ENCODE data around the gene USP6NL.

Gene USP6NL

DNA sequence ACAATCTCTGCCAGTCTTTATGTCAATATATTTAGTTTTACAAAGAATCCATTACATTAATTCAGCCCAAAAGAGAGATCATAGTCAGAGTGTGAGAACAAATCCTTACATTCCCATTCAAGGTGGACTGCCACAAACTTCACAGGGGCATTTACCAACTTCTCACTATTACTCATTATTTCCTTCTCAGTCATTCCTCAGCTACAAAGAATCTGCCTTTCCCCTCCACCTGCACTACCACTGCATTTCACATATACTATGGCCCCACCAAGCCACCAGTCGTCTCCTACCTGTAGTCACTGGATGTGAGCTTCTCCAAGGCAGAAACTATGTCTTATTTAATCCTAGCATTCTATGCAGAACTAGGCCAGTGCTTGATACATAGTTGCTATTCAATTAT, 94.3 kb downstream of the USP6NL start:
- Histone ChIP-seq H3K27me3 (ENCODE audit: insufficient read depth, low read length, poor library complexity) (no peaks in the 10 kb centered on the region), H3K4me3 (ENCODE audit: low read depth in 1 of 2, low read length in 2 of 2) (no peak overlapping the region), H3K4me1 (ENCODE audit: insufficient read depth, low read length) (no peaks in the 10 kb centered on the region), H3K36me3 (ENCODE audit: insufficient read depth, low read length) (no peaks in the 10 kb centered on the region), H3K79me2 (ENCODE audit: insufficient read depth, low read length) (no peaks in the 10 kb centered on the region), H3K27ac (ENCODE audit: low read length) (no peak overlapping the region), H3K4me2 (ENCODE audit: insufficient read depth, low read length) (no peak overlapping the region), H4K20me1 (ENCODE audit: insufficient read depth, low read length) (no peaks in the 10 kb centered on the region), H3K9me3 (ENCODE audit: insufficient read depth, low read length, severe bottlenecking) (no peaks in the 10 kb centered on the region), H2AFZ (ENCODE audit: low read depth, low read length) (no peak overlapping the region), H3K9ac (ENCODE audit: low read depth, low read length) (no peak overlapping the region)
- no peak for ATAC-seq (ENCODE audit: insufficient read depth, low read depth)
- no peak for DNase-seq
- TF ChIP-seq EZH2 (IDR thresholded peaks at IDR 0.05; ENCODE audit: borderline replicate concordance, low read depth, low read length, severe bottlenecking): no peak
- TF ChIP-seq, protein P1, sequence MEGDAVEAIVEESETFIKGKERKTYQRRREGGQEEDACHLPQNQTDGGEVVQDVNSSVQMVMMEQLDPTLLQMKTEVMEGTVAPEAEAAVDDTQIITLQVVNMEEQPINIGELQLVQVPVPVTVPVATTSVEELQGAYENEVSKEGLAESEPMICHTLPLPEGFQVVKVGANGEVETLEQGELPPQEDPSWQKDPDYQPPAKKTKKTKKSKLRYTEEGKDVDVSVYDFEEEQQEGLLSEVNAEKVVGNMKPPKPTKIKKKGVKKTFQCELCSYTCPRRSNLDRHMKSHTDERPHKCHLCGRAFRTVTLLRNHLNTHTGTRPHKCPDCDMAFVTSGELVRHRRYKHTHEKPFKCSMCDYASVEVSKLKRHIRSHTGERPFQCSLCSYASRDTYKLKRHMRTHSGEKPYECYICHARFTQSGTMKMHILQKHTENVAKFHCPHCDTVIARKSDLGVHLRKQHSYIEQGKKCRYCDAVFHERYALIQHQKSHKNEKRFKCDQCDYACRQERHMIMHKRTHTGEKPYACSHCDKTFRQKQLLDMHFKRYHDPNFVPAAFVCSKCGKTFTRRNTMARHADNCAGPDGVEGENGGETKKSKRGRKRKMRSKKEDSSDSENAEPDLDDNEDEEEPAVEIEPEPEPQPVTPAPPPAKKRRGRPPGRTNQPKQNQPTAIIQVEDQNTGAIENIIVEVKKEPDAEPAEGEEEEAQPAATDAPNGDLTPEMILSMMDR (IDR thresholded peaks at IDR 0.05; ENCODE audit: borderline replicate concordance, extremely low read depth, low read length, poor library complexity, severe bottlenecking): no peak

GRCh38 chr10:11516431-11516746, 95.1 kb downstream of the USP6NL start:
- Histone ChIP-seq H2AFZ (ENCODE audit: low read depth, low read length) (no peak overlapping the region), H3K27me3 (ENCODE audit: insufficient read depth, low read length, poor library complexity) (no peaks in the 10 kb centered on the region), H4K20me1 (ENCODE audit: insufficient read depth, low read length) (no peaks in the 10 kb centered on the region), H3K9me3 (ENCODE audit: insufficient read depth, low read length, severe bottlenecking) (no peaks in the 10 kb centered on the region), H3K9ac (ENCODE audit: low read depth, low read length) (no peak overlapping the region), H3K4me1 (ENCODE audit: insufficient read depth, low read length) (no peaks in the 10 kb centered on the region), H3K4me3 (ENCODE audit: low read depth in 1 of 2, low read length in 2 of 2) (no peak overlapping the region), H3K79me2 (ENCODE audit: insufficient read depth, low read length) (no peaks in the 10 kb centered on the region), H3K27ac (ENCODE audit: low read length) (no peak overlapping the region), H3K36me3 (ENCODE audit: insufficient read depth, low read length) (no peaks in the 10 kb centered on the region), H3K4me2 (ENCODE audit: insufficient read depth, low read length) (no peak overlapping the region)
- no peak for TF ChIP-seq EZH2 (IDR thresholded peaks at IDR 0.05; ENCODE audit: borderline replicate concordance, low read depth, low read length, severe bottlenecking)
- TF ChIP-seq, protein P1 (IDR thresholded peaks at IDR 0.05; ENCODE audit: borderline replicate concordance, extremely low read depth, low read length, poor library complexity, severe bottlenecking): no peak
- no peak for ATAC-seq (ENCODE audit: insufficient read depth, low read depth)
- no peak for DNase-seq

DNA sequence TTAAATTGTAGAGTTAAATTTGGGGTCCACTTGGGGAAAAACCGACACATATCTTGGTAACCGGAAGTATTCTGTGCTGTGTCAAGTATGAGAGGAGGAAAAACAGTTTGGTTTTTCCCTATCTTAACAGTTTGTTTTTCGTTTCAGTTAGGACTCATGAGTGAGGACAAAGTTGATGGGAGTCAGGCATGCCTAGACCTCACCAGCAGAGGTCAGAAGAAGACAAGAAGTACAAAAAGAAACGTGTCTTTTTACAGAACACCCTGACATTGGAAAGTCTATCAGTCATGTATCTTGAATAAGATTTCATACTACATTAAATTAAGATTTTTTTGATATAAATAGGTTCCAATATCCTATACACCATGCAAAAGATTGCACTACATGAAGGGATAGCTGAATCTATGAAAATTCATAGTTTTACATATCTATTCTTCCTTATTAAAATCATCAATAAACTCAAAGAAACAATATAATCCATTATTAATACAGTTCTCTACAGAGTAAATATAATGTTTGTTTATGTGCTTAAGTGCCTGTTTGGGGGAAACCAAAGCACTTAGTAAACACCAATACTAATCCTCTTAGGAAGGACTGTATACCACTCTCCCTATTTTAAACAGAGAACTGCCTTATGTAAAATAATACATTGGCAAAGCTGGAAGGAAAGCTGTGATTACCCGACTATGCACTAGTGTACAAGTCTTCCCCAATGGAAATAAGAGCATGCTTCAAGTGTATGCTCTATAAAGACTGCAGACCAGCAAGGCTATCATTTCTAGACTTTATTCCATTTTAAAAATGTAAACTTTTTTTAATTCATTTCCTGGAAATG, 95.6 kb downstream of the USP6NL start:
- H3K4me1 ChIP-seq (ENCODE audit: insufficient read depth, low read length): no peaks in the 10 kb centered on the region
- DNase-seq (peak; percentile 59), ATAC-seq (ENCODE audit: insufficient read depth, low read depth) (peak; percentile 89)
- H3K36me3 ChIP-seq (ENCODE audit: insufficient read depth, low read length): no peaks in the 10 kb centered on the region
- no peak for TF ChIP-seq EZH2 (IDR thresholded peaks at IDR 0.05; ENCODE audit: borderline replicate concordance, low read depth, low read length, severe bottlenecking)
- TF ChIP-seq, protein P1 (IDR thresholded peaks at IDR 0.05; ENCODE audit: borderline replicate concordance, extremely low read depth, low read length, poor library complexity, severe bottlenecking): peak; percentile 87
- no peaks in the 10 kb centered on the region for H3K27me3 ChIP-seq (ENCODE audit: insufficient read depth, low read length, poor library complexity)
- no peak overlapping the region for H3K4me2 ChIP-seq (ENCODE audit: insufficient read depth, low read length)
- H4K20me1 ChIP-seq (ENCODE audit: insufficient read depth, low read length): no peaks in the 10 kb centered on the region
- H3K9ac ChIP-seq (ENCODE audit: low read depth, low read length): no peak overlapping the region
- no peak overlapping the region for H3K4me3 ChIP-seq (ENCODE audit: low read depth in 1 of 2, low read length in 2 of 2)
- no peak overlapping the region for H3K27ac ChIP-seq (ENCODE audit: low read length)
- H3K9me3 ChIP-seq (ENCODE audit: insufficient read depth, low read length, severe bottlenecking): no peaks in the 10 kb centered on the region
- H2AFZ ChIP-seq (ENCODE audit: low read depth, low read length): no peak overlapping the region
- no peaks in the 10 kb centered on the region for H3K79me2 ChIP-seq (ENCODE audit: insufficient read depth, low read length)

Measured in DND-41 (cell line).